SK-N-SH (cell line): ENCODE data around the gene SP1. TPM values are rescaled to one million over a fixed set of nuclear protein-coding genes. Genes with fewer than 3 reads are reported as not detected.
A peak's percentile ranks its signal among the peaks of the same experiment; 100 is the strongest.
"Not testable (repeated sequence)": the region's sequence is repeated elsewhere in the genome, so short reads cannot be mapped to it uniquely, and the experiment has no call there.

Experiments
- CTCF ChIA-PET: fragments of 300-600, 350-600 bp; formaldehyde crosslinking; extraction: SDS; loops from one replicate; lab custom pipeline; 2021; lab: Yijun Ruan, JAX
- POLR2A ChIA-PET: fragments of 350-600 bp; sonication (Branson Sonifier 250); formaldehyde crosslinking; extraction: SDS; loops from one replicate; lab custom pipeline; 2020; ENCODE audit warnings: antibody characterized with exemption, inconsistent platforms; lab: Yijun Ruan, JAX
- DNase-seq: peaks from one replicate; pipeline ENCODE4 v3.0.0; 2012
- H2AFZ ChIP-seq: fragments of 200-600 bp; sonication (generic); 2 replicates; pipeline ENCODE4 v1.8.1; 2016; ENCODE audit warnings: antibody characterized with exemption, mild to moderate bottlenecking, low read depth
- H3F3A ChIP-seq: fragments of 200-600 bp; sonication (generic); replicated peaks from 2 replicates; pipeline ENCODE3; 2016; ENCODE audit warnings: antibody characterized with exemption, mild to moderate bottlenecking; ENCODE audit not compliant: insufficient read depth
- H3K27ac ChIP-seq, 2 experiments: fragments of 200-500 bp in 1 of 2; fragments of 200-600 bp in 1 of 2; sonication (Bioruptor generic) in 1 of 2; sonication (generic), shearing (Covaris generic) in 1 of 2; 2 replicates each; pipeline versions ENCODE4 v1.5.1 to v1.6.1; 2014 to 2016; ENCODE audit warnings: low read depth in 2 of 2, inconsistent platforms in 1 of 2, low read length in 1 of 2, mild to moderate bottlenecking in 1 of 2, mixed read lengths in 1 of 2
- H3K27me3 ChIP-seq: fragments of 200-600 bp; sonication (generic), shearing (Covaris generic); 2 replicates; pipeline ENCODE4 v1.6.1; 2016; ENCODE audit warnings: mixed run types; ENCODE audit not compliant: insufficient read depth
- H3K36me3 ChIP-seq, 2 experiments: fragments of 200-500 bp in 1 of 2; fragments of 200-600 bp in 1 of 2; sonication (Bioruptor generic) in 1 of 2; sonication (generic) in 1 of 2; replicated peaks in 1 of 2; 2 replicates each; pipeline versions ENCODE3 to v1.5.1; 2014 to 2016; ENCODE audit warnings: low read length in 1 of 2, mild to moderate bottlenecking in 1 of 2; ENCODE audit not compliant: insufficient read depth in 2 of 2, control insufficient read depth in 1 of 2
- H3K4me1 ChIP-seq, 2 experiments: fragments of 200-500 bp in 1 of 2; fragments of 200-600 bp in 1 of 2; sonication (Bioruptor generic) in 1 of 2; sonication (generic), shearing (Covaris generic) in 1 of 2; 2 replicates each; pipeline versions ENCODE4 v1.5.1 to v1.6.1; 2014 to 2016; ENCODE audit warnings: low read depth in 1 of 2, low read length in 1 of 2, mixed run types in 1 of 2; ENCODE audit not compliant: insufficient read depth in 2 of 2, control insufficient read depth in 1 of 2
- H3K4me2 ChIP-seq: fragments of 200-600 bp; sonication (generic), shearing (Covaris generic); 2 replicates; pipeline ENCODE4 v1.6.1; 2017; ENCODE audit warnings: mixed run types
- H3K4me3 ChIP-seq, 2 experiments: fragments of 200-500 bp in 1 of 2; fragments of 200-600 bp in 1 of 2; sonication (Bioruptor generic) in 1 of 2; sonication (generic), shearing (Covaris generic) in 1 of 2; 2 replicates each; pipeline versions ENCODE4 v1.5.1 to v1.8.1; 2014 to 2016; ENCODE audit warnings: low read depth in 2 of 2, inconsistent platforms in 1 of 2, low read length in 1 of 2, mild to moderate bottlenecking in 1 of 2, mixed read lengths in 1 of 2, moderate library complexity in 1 of 2
- H3K79me2 ChIP-seq: fragments of 200-600 bp; sonication (generic); 2 replicates; pipeline ENCODE4 v1.8.1; 2017; ENCODE audit warnings: mild to moderate bottlenecking; ENCODE audit not compliant: insufficient read depth
- H3K9ac ChIP-seq: fragments of 200-600 bp; sonication (generic); 2 replicates; pipeline ENCODE4 v1.6.1; 2017; ENCODE audit warnings: mixed run types
- H3K9me2 ChIP-seq: fragments of 200-600 bp; sonication (generic); 2 replicates; pipeline ENCODE4 v1.6.1; 2017; ENCODE audit warnings: mixed run types
- H3K9me3 ChIP-seq: fragments of 200-600 bp; sonication (generic); 2 replicates; pipeline ENCODE4 v1.6.1; 2017; ENCODE audit warnings: mixed run types, mild to moderate bottlenecking, moderate library complexity
- H4K20me1 ChIP-seq: fragments of 200-600 bp; sonication (generic); 2 replicates; pipeline ENCODE4 v1.6.1; 2017; ENCODE audit warnings: mild to moderate bottlenecking, mixed run types; ENCODE audit not compliant: insufficient read depth
- CHD2 ChIP-seq: fragments of 150-350 bp; IDR thresholded peaks from 2 replicates; pipeline ENCODE4 v1.6.1; 2018; ENCODE audit warnings: low read length; ENCODE audit not compliant: partially characterized antibody
- ELF1 ChIP-seq: IDR thresholded peaks from 2 replicates; pipeline ENCODE4 v1.4.0; 2012
- EP300 ChIP-seq, 2 experiments: IDR thresholded peaks; 2 replicates each; pipeline versions ENCODE4 v1.4.0 to v1.6.1; 2012; ENCODE audit warnings: borderline replicate concordance in 1 of 2, low read depth in 1 of 2, low read length in 1 of 2
- FOXJ3 ChIP-seq: sonication (generic); formaldehyde crosslinking; IDR thresholded peaks from 2 replicates; pipeline ENCODE4 v1.5.1; 2020; ENCODE audit warnings: mild to moderate bottlenecking, missing genetic modification reagents
- MXI1 ChIP-seq: IDR thresholded peaks from 2 replicates; pipeline ENCODE4 v1.6.1; 2012; ENCODE audit warnings: mild to moderate bottlenecking, low read depth, low read length, improper control_type of control experiment
- NFIC ChIP-seq: IDR thresholded peaks from 2 replicates; pipeline ENCODE4 v1.4.0; 2012; ENCODE audit warnings: borderline replicate concordance
- POLR2AphosphoS5 ChIP-seq: IDR thresholded peaks from 2 replicates; pipeline ENCODE4 v1.6.1; 2012; ENCODE audit warnings: low read depth, low read length
- RAD21 ChIP-seq: IDR thresholded peaks from 2 replicates; pipeline ENCODE4 v1.6.1; 2012; ENCODE audit warnings: mild to moderate bottlenecking, low read length
- RCOR1 ChIP-seq: fragments of 150-350 bp; IDR thresholded peaks from 2 replicates; pipeline ENCODE4 v1.6.1; 2017; ENCODE audit warnings: antibody characterized with exemption, low read length
- RXRA ChIP-seq: IDR thresholded peaks from 2 replicates; pipeline ENCODE4 v1.4.0; 2012; ENCODE audit warnings: low read depth, mild to moderate bottlenecking, borderline replicate concordance
- SIN3A ChIP-seq: IDR thresholded peaks from 2 replicates; pipeline ENCODE4 v1.6.1; 2012; ENCODE audit warnings: low read depth, mild to moderate bottlenecking, low read length, moderate library complexity, borderline replicate concordance
- TCF12 ChIP-seq: IDR thresholded peaks from 2 replicates; pipeline ENCODE4 v1.4.0; 2012
- YY1 ChIP-seq: IDR thresholded peaks from 2 replicates; pipeline ENCODE4 v1.4.0; 2012; ENCODE audit warnings: low read depth, mild to moderate bottlenecking
- WGBS: methylation state at CpG from one replicate; pipeline ENCODE4 v1.1.6; 2017; ENCODE audit warnings: low lambda C conversion rate; 5-methylcytosine and 5-hydroxymethylcytosine counted together
- polyA plus RNA-seq, 3 experiments: library from polyadenylated mRNA; depleted of rRNA; stranded (reverse); fragments of >200 nt; gene quantifications; 2 replicates each; pipeline ENCODE4 v1.2.3, GENCODE V29; 2012
- TF ChIP-seq, protein P1 (sequence below): IDR thresholded peaks from 2 replicates; pipeline ENCODE4 v1.4.0; 2012; ENCODE audit warnings: low read depth, borderline replicate concordance
- TF ChIP-seq, protein P2 (sequence below): IDR thresholded peaks from 2 replicates; pipeline ENCODE4; 2012

SP1 gene
- polyA plus RNA-seq, 1 of the 3 experiments (the other 2 are of a cell fraction), result 12.9 TPM

- WGBS, result 2% methylated on average over 3 of the region's 3 CpGs
- CTCF ChIA-PET, result interaction anchor here (0.8 to 2.8 kb wide), 8 partner anchors 9 to 83 kb away, joined by 3 to 23 read pairs (median 3); partner anchors contain the start of gene SP1
- H3K4me3 ChIP-seq, result no peak overlapping the region
- H4K20me1 ChIP-seq, result no peaks in the 10 kb centered on the region
- H2AFZ ChIP-seq, result no peak overlapping the region
- no peaks in the 10 kb centered on the region for H3K9me3 ChIP-seq
- no peaks in the 10 kb centered on the region for H3K9me2 ChIP-seq
- H3K27ac ChIP-seq, result peak overlapping the region; percentile 73 to 99
- H3K9ac ChIP-seq, result no peak overlapping the region; the same call in 1 of the 2 replicates
- peak; percentile 58 for DNase-seq
- peaks cover 43% of the 10 kb centered on the region for H3F3A ChIP-seq
- peaks cover 45 to 47% of the 10 kb centered on the region in 2 experiments for H3K4me1 ChIP-seq
- no peaks in the 10 kb centered on the region for H3K27me3 ChIP-seq
- POLR2A ChIA-PET, result interaction anchor here (0.7 to 1.4 kb wide), 7 partner anchors 24 to 116 kb away, joined by 3 to 5 read pairs (median 4); partner anchors contain the start of gene MYG1
- TF ChIP-seq YY1, result no peak
- TF ChIP-seq MXI1, result peak; percentile 21; the same call in 1 of the 2 replicates
- no peak for TF ChIP-seq RAD21
- peak in 1 of 2 experiments; percentile 77; a peak in 2 of 4 replicates for TF ChIP-seq EP300 (IDR thresholded peaks at IDR 0.05; ENCODE audit: borderline replicate concordance in 1 of 2, low read depth in 1 of 2, low read length in 1 of 2)
- no peak for TF ChIP-seq RXRA
- no peak for TF ChIP-seq ELF1
- no peak for TF ChIP-seq FOXJ3 (CRISPR knock-in tag)
- peak; percentile 49 for TF ChIP-seq CHD2
- peak; percentile 65 for TF ChIP-seq TCF12
- TF ChIP-seq, protein P1, sequence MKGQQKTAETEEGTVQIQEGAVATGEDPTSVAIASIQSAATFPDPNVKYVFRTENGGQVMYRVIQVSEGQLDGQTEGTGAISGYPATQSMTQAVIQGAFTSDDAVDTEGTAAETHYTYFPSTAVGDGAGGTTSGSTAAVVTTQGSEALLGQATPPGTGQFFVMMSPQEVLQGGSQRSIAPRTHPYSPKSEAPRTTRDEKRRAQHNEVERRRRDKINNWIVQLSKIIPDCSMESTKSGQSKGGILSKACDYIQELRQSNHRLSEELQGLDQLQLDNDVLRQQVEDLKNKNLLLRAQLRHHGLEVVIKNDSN, result no peak
- TF ChIP-seq, protein P2, sequence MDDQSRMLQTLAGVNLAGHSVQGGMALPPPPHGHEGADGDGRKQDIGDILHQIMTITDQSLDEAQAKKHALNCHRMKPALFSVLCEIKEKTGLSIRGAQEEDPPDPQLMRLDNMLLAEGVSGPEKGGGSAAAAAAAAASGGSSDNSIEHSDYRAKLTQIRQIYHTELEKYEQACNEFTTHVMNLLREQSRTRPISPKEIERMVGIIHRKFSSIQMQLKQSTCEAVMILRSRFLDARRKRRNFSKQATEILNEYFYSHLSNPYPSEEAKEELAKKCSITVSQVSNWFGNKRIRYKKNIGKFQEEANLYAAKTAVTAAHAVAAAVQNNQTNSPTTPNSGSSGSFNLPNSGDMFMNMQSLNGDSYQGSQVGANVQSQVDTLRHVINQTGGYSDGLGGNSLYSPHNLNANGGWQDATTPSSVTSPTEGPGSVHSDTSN, result peak; percentile 7; the same call in 1 of the 2 replicates
- TF ChIP-seq SIN3A, result no peak
- no peak; the same call in 1 of the 2 replicates for TF ChIP-seq POLR2AphosphoS5
- peak; percentile 55; the same call in 1 of the 2 replicates for TF ChIP-seq NFIC
- TF ChIP-seq RCOR1, result peak; percentile 64
- TF ChIP-seq, all 33 proteins: peak for 7
- H3K36me3 ChIP-seq, result peaks cover 15 to 18% of the 10 kb centered on the region in 2 experiments
- H3K4me2 ChIP-seq, result peak overlapping the region; percentile 69
- H3K79me2 ChIP-seq, result no peaks in the 10 kb centered on the region; the same call in 1 of the 2 replicates
Observed at GRCh38 chr12:53414756-53415417, 34.9 kb downstream of the SP1 start.

- not testable (repeated sequence) for H3K4me3 ChIP-seq, H3K9me3 ChIP-seq, H3K79me2 ChIP-seq, DNase-seq, H4K20me1 ChIP-seq, H3K27me3 ChIP-seq, H2AFZ ChIP-seq, H3K9ac ChIP-seq, H3K9me2 ChIP-seq
- ChIA-PET POLR2A (interaction anchor here (0.7 to 1.3 kb wide), 5 partner anchors 25 to 117 kb away, joined by 3 to 5 read pairs (median 3); partner anchors contain the start of gene MYG1), CTCF (interaction anchor here (1.3 to 3.0 kb wide), 7 partner anchors 10 to 71 kb away, joined by 3 to 29 read pairs (median 7); no protein-coding TSS in a partner anchor)
- WGBS, result 48% methylated on average over 2 of the region's 2 CpGs
- Histone ChIP-seq H3K4me2 (peak overlapping the region; percentile 69), H3K4me1 (peaks cover 47 to 48% of the 10 kb centered on the region in 2 experiments), H3K36me3 (peaks cover 8 to 14% of the 10 kb centered on the region in 2 experiments), H3K27ac (peak overlapping the region; percentile 73 to 99; a peak in 3 of 4 replicates), H3F3A (peaks cover 41% of the 10 kb centered on the region)
Observed at GRCh38 chr12:53415752-53416389, 35.9 kb downstream of the SP1 start.

DNA sequence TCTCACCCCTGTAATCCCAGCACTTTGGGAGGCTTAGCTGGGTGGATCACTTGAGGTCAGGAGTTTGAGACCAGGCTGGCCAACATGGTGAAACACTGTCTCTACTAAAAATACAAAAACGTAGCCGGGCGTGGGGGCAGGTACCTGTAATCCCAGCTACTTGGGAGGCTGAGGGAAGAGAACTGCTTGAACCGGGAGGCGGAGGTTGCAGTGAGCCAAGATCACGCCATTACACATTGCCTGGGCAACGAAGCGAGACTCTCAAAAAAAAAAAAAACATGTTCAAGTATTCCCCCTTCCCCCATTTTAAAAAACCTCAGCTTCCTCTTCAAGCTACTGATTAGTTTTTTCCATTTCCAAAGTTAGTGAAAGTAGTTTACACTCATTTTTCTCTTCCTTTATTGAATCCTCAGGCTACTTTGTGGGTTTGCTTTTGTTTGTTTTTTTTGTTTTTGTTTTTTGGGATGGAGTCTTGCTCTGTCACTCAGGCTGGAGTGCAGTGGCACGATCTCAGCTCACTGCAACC lies 37.4 kb downstream of the SP1 start:
- Histone ChIP-seq H3F3A (peaks cover 34% of the 10 kb centered on the region), H3K4me1 (peaks cover 40 to 46% of the 10 kb centered on the region in 2 experiments)
- POLR2A ChIA-PET, result interaction anchor here (0.6 kb wide), 1 partner anchor 924 kb away, joined by 3 read pairs; no protein-coding TSS in a partner anchor
- 93% methylated on average over 9 of the region's 9 CpGs for WGBS
- H2AFZ ChIP-seq, H3K27me3 ChIP-seq, H3K9ac ChIP-seq, H3K4me2 ChIP-seq, H3K79me2 ChIP-seq, H3K9me3 ChIP-seq, H4K20me1 ChIP-seq, H3K27ac ChIP-seq, DNase-seq, H3K9me2 ChIP-seq, H3K36me3 ChIP-seq, H3K4me3 ChIP-seq: not testable (repeated sequence)
- CTCF ChIA-PET, result interaction anchor here (0.8 to 3.0 kb wide), 9 partner anchors 11 to 96 kb away, joined by 3 to 29 read pairs (median 6); partner anchors contain the start of genes AAAS and PRR13
